Stimulated activated CD4-positive, alpha-beta T cell treated with anti-CD3 and anti-CD28 coated beads, Interleukin-12 subunit alpha, Interleukin-12 subunit beta, amount 100 ng/mL, for 48 hours (primary cell): ENCODE measurements around the gene NEFH.
"Not testable (repeated sequence)": the region's sequence is repeated elsewhere in the genome, so short reads cannot be mapped to it uniquely, and the experiment has no call there.

ENCODE experiments used
- DNase-seq, 3 donors: peaks; one replicate each; pipeline ENCODE4 v3.0.0-alpha.2; 2020; ENCODE audit warnings: low read depth in 2 of 3, low spot score in 1 of 3

The NEFH gene

GRCh38 chr22:29479417-29480261, at the start of gene NEFH:
Gene NEFH, plus strand, starts transcription at chr22:29480218. Its CDS starts 45 bp downstream, at chr22:29480263.
- DNase-seq: no peak

- no peak for DNase-seq
Observed at GRCh38 chr22:29431986-29432385, 48.0 kb upstream of the NEFH start.

- DNase-seq: no peak
Observed at GRCh38 chr22:29433856-29434255, 46.2 kb upstream of the NEFH start.

- no peak for DNase-seq
Observed at GRCh38 chr22:29434288-29434687, 45.7 kb upstream of the NEFH start.

GRCh38 chr22:29435236-29436136, 44.5 kb upstream of the NEFH start:
- DNase-seq: no peak

- not testable (repeated sequence) for DNase-seq
Observed at GRCh38 chr22:29438283-29438682, 41.7 kb upstream of the NEFH start, which contains the start of gene RFPL1. Gene RFPL1, plus strand, starts transcription at chr22:29438583.

- DNase-seq: no peak
Observed at GRCh38 chr22:29442976-29443375, 37.0 kb upstream of the NEFH start.

- DNase-seq: no peak
Observed at GRCh38 chr22:29443452-29443851, 36.6 kb upstream of the NEFH start.

- no peak for DNase-seq
Observed at GRCh38 chr22:29443861-29444792, 35.9 kb upstream of the NEFH start.

- DNase-seq: no peak
Observed at GRCh38 chr22:29445508-29445907, 34.5 kb upstream of the NEFH start.

GRCh38 chr22:29447906-29448305, 32.1 kb upstream of the NEFH start:
- DNase-seq: no peak

- DNase-seq: no peak
Observed at GRCh38 chr22:29449296-29449875, 30.6 kb upstream of the NEFH start.

GRCh38 chr22:29450222-29450621, 29.8 kb upstream of the NEFH start:
- DNase-seq: no peak

GRCh38 chr22:29451863-29452262, 28.2 kb upstream of the NEFH start:
- DNase-seq: no peak

- no peak for DNase-seq
Observed at GRCh38 chr22:29454276-29454675, 25.7 kb upstream of the NEFH start.

GRCh38 chr22:29456211-29456671, 23.8 kb upstream of the NEFH start:
- no peak for DNase-seq

GRCh38 chr22:29457730-29458129, 22.3 kb upstream of the NEFH start:
- DNase-seq: no peak

GRCh38 chr22:29458551-29458950, 21.5 kb upstream of the NEFH start:
- DNase-seq: no peak

GRCh38 chr22:29459773-29460172, 20.2 kb upstream of the NEFH start:
- DNase-seq: no peak

- DNase-seq: no peak
Observed at GRCh38 chr22:29461263-29461662, 18.8 kb upstream of the NEFH start.
